ENCODE measurements around the gene HCAR3.

- no peak for TF ChIP-seq CTCF (IDR thresholded peaks at IDR 0.05; ENCODE audit: poor library complexity, severe bottlenecking)
- no peak for TF ChIP-seq RAD21 (conservative IDR thresholded peaks at IDR 0.05)
Measured at GRCh38 chr12:122757568-122757967, 41.0 kb upstream of the HCAR3 start.
